HepG2 (cell line): ENCODE data around the gene RASSF4. TPM values are rescaled to one million over a fixed set of nuclear protein-coding genes. Genes with fewer than 3 reads are reported as not detected.

Experiments used
- ARID5B ChIP-seq: IDR thresholded peaks from 2 replicates; pipeline ENCODE4 v1.4.0; 2020; ENCODE audit warnings: mild to moderate bottlenecking, missing genetic modification reagents
- ATF7-NPFF ChIP-seq: sonication (generic); formaldehyde crosslinking; IDR thresholded peaks from 2 replicates; pipeline ENCODE4 v1.8.1; 2023; ENCODE audit warnings: mild to moderate bottlenecking, low read depth, missing genetic modification reagents, moderate library complexity
- FOXP1 ChIP-seq, 2 experiments: fragments of 450-650 bp in 1 of 2; IDR thresholded peaks; 2 replicates each; pipeline ENCODE4 v1.6.1; 2017 to 2018; ENCODE audit warnings: antibody characterized with exemption in 1 of 2
- HCFC1 ChIP-seq: fragments of 150-350 bp; IDR thresholded peaks from 2 replicates; pipeline ENCODE4 v1.6.1; 2014; ENCODE audit warnings: low read depth, low read length
- IRF9 ChIP-seq: sonication (generic); formaldehyde crosslinking; IDR thresholded peaks from 2 replicates; pipeline ENCODE4 v1.8.0; 2022; ENCODE audit warnings: missing genetic modification reagents, mild to moderate bottlenecking, borderline replicate concordance
- KLF13 ChIP-seq: sonication (generic); formaldehyde crosslinking; IDR thresholded peaks from 2 replicates; pipeline ENCODE4 v1.4.0; 2020; ENCODE audit warnings: mild to moderate bottlenecking, missing genetic modification reagents
- LCORL ChIP-seq, 2 experiments: fragments of 450-650 bp in 1 of 2; sonication (generic) in 1 of 2; formaldehyde crosslinking in 1 of 2; IDR thresholded peaks; 2 replicates each; pipeline versions ENCODE4 v1.5.0 to v1.6.1; 2017 to 2020; ENCODE audit warnings: antibody characterized with exemption in 1 of 2, missing genetic modification reagents in 1 of 2
- MAFF ChIP-seq: IDR thresholded peaks from 2 replicates; pipeline ENCODE4 v1.6.1; 2011; ENCODE audit warnings: low read depth, low read length, improper control_type of control experiment
- MATR3 ChIP-seq: sonication (generic); formaldehyde crosslinking; IDR thresholded peaks from 2 replicates; pipeline ENCODE4 v1.4.0; 2020; ENCODE audit warnings: missing genetic modification reagents
- NCOA2 ChIP-seq: sonication (generic); formaldehyde crosslinking; IDR thresholded peaks from 2 replicates; pipeline ENCODE4 v1.8.0; 2022; ENCODE audit warnings: inconsistent platforms
- NR2F6 ChIP-seq, 2 experiments: IDR thresholded peaks; 2 replicates each; pipeline ENCODE4 v1.6.1; 2016; ENCODE audit warnings: antibody characterized with exemption in 1 of 2, mild to moderate bottlenecking in 1 of 2
- POLR2AphosphoS5 ChIP-seq: IDR thresholded peaks from 2 replicates; pipeline ENCODE4 v1.6.1; 2012; ENCODE audit warnings: low read depth, low read length
- RARG ChIP-seq: sonication (generic); formaldehyde crosslinking; IDR thresholded peaks from 2 replicates; pipeline ENCODE4 v1.4.0; 2020; ENCODE audit warnings: low read depth, mild to moderate bottlenecking, missing genetic modification reagents
- RCOR2 ChIP-seq: IDR thresholded peaks from 2 replicates; pipeline ENCODE4 v1.6.1; 2016; ENCODE audit warnings: missing biosample characterization, missing genetic modification reagents
- SOX13 ChIP-seq, 3 experiments: fragments of 450-650 bp in 1 of 3; sonication (generic) in 1 of 3; formaldehyde crosslinking in 1 of 3; IDR thresholded peaks in 2 of 3; conservative IDR thresholded peaks in 1 of 3; 2 replicates each; pipeline versions ENCODE4 v1.5.0 to v1.6.1; 2016 to 2020; ENCODE audit warnings: antibody characterized with exemption in 1 of 3, mild to moderate bottlenecking in 1 of 3, missing compliant biosample characterization in 1 of 3, missing genetic modification reagents in 1 of 3, moderate library complexity in 1 of 3
- TBX2 ChIP-seq: sonication (generic); formaldehyde crosslinking; IDR thresholded peaks from 2 replicates; pipeline ENCODE4 v1.5.0; 2020; ENCODE audit warnings: missing genetic modification reagents, mild to moderate bottlenecking, borderline replicate concordance
- ZBTB8A ChIP-seq: sonication (generic); formaldehyde crosslinking; IDR thresholded peaks from 2 replicates; pipeline ENCODE4 v1.4.0; 2020; ENCODE audit warnings: mild to moderate bottlenecking, low read depth, missing genetic modification reagents, borderline replicate concordance
- ZNF124 ChIP-seq: sonication (generic); formaldehyde crosslinking; IDR thresholded peaks from 2 replicates; pipeline ENCODE4 v1.4.0; 2020; ENCODE audit warnings: missing genetic modification reagents
- ZNF33A ChIP-seq: sonication (generic); formaldehyde crosslinking; IDR thresholded peaks from 2 replicates; pipeline ENCODE4 v1.5.1; 2020; ENCODE audit warnings: missing genetic modification reagents, mild to moderate bottlenecking, moderate library complexity, borderline replicate concordance
- ZNF546 ChIP-seq: sonication (generic); formaldehyde crosslinking; conservative IDR thresholded peaks from 2 replicates; pipeline ENCODE4 v1.8.1; 2023; ENCODE audit warnings: mild to moderate bottlenecking, missing genetic modification reagents
- ZNF644 ChIP-seq: IDR thresholded peaks from 2 replicates; pipeline ENCODE4 v1.6.1; 2016; ENCODE audit warnings: low read depth
- ZNF761 ChIP-seq: sonication (generic); formaldehyde crosslinking; conservative IDR thresholded peaks from 2 replicates; pipeline ENCODE4 v1.4.0; 2020; ENCODE audit warnings: mild to moderate bottlenecking, missing genetic modification reagents
- polyA plus RNA-seq, 8 experiments: library from polyadenylated mRNA; depleted of rRNA in 3 of 8; stranded (reverse) in 7 of 8; unstranded in 1 of 8; fragments of >200 nt; fragmentation: Illumina TruSeq in 4 of 8; extraction: Trizol in 4 of 8; gene quantifications; 2 replicates each; pipeline versions ENCODE4 v1.2.1 to v1.2.3, GENCODE V29; 2011 to 2016; ENCODE audit warnings: low read depth in 4 of 8, missing spikeins in 1 of 8, mixed read lengths in 1 of 8; ENCODE audit not compliant: insufficient read depth in 1 of 8
- total RNA-seq, 5 experiments: library from RNA; depleted of rRNA; stranded (reverse); fragments of >200 nt; fragmentation: Illumina TruSeq; extraction: Trizol; gene quantifications; 2 replicates each; pipeline ENCODE4 v1.2.3, GENCODE V29; 2016; ENCODE audit warnings: low read depth in 1 of 5
- TF ChIP-seq, protein P1 (sequence below): sonication (generic); formaldehyde crosslinking; IDR thresholded peaks from 2 replicates; pipeline ENCODE4 v1.4.0; 2020; ENCODE audit warnings: missing genetic modification reagents; ENCODE audit errors: not compliant biosample characterization

RASSF4 gene
- total and polyA plus RNA-seq, 2 of the 13 experiments (the other 11 are each of a cell fraction or from before 2014, with no cell fraction given), result 34.0 to 51.7 TPM

DNA sequence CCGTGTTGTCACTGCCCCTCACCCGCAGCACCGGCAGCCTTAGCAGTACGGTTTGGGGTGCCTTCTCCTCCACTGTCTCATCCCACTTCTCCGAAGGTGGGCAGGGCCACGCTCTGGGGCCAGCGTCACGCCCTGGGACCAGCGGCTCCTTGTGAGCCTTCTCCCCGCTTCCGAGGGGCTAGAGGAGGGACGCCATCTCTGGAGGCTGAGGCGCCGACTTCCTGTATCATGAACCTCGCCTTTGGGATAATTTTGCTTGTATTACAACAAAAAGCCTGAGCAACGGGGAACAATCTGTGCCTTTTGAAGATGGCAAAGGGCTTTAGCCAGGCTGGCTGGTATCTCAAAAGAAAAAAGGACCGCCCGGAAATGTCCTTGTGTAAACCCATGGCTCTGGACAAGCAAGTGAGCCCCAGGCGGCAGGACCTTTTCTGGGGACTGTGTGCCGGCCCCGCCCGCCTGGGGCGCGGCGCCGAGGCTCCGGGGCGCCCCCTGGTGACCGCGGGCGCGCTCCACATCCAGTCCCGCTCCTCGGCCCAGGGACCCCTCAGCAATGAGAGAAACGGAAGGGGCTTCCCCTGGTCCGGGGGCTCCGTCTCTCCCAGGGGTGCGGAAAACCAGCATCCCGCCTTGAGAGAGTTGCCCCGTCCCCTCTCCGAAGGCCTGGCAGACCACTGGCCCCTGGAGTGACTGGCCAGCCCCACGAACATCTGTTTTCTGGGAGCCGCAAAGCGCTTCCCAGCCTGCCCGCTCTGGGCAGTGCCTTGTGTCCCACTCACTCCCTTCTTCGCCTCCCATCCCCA lies 15.2 kb downstream of the RASSF4 start (continued):
- TF ChIP-seq NR2F6 (IDR thresholded peaks at IDR 0.05), result peak; percentile 18; the same call in 1 of the 2 replicates
- TF ChIP-seq NR2F6 (CRISPR knock-in tag; IDR thresholded peaks at IDR 0.05), result no peak; the same call in 1 of the 2 replicates
- no peak for TF ChIP-seq IRF9 (CRISPR knock-in tag)
- TF ChIP-seq POLR2AphosphoS5, result peak; percentile 43; the same call in 1 of the 2 replicates
- peak; percentile 35; the same call in 1 of the 2 replicates for TF ChIP-seq NCOA2
- no peak for TF ChIP-seq LCORL (IDR thresholded peaks at IDR 0.05)
- peak; percentile 66; the same call in 1 of the 2 replicates for TF ChIP-seq LCORL (CRISPR knock-in tag; IDR thresholded peaks at IDR 0.05)
- TF ChIP-seq ARID5B (CRISPR knock-in tag), result 0 out of 2 replicates have a peak, but pooled peaks have one; percentile 31
- no peak for TF ChIP-seq MATR3 (CRISPR knock-in tag)
- TF ChIP-seq SOX13 (IDR thresholded peaks at IDR 0.05), result 0 out of 2 replicates have a peak, but pooled peaks have one; percentile 17
- TF ChIP-seq SOX13 (CRISPR knock-in tag; conservative IDR thresholded peaks at IDR 0.05 in 1 of 2, IDR thresholded peaks at IDR 0.05 in 1 of 2), result 0 out of 4 replicates have a peak, but pooled peaks of 1 of the 2 experiments have one; percentile 9
- TF ChIP-seq ATF7-NPFF (CRISPR knock-in tag), result no peak
- TF ChIP-seq ZNF644, result no peak
- TF ChIP-seq MAFF, result no peak
- peak; percentile 58 for TF ChIP-seq TBX2
- TF ChIP-seq ZNF124 (CRISPR knock-in tag), result no peak
- TF ChIP-seq, protein P1, sequence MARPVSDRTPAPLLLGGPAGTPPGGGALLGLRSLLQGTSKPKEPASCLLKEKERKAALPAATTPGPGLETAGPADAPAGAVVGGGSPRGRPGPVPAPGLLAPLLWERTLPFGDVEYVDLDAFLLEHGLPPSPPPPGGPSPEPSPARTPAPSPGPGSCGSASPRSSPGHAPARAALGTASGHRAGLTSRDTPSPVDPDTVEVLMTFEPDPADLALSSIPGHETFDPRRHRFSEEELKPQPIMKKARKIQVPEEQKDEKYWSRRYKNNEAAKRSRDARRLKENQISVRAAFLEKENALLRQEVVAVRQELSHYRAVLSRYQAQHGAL (CRISPR knock-in tag), result no peak
- no peak for TF ChIP-seq ZNF546 (CRISPR knock-in tag)
- no peak for TF ChIP-seq FOXP1 (IDR thresholded peaks at IDR 0.05)
- no peak for TF ChIP-seq FOXP1 (CRISPR knock-in tag; IDR thresholded peaks at IDR 0.05)
- TF ChIP-seq RCOR2 (CRISPR knock-in tag), result no peak
- no peak for TF ChIP-seq ZNF761 (CRISPR knock-in tag)
- TF ChIP-seq KLF13 (CRISPR knock-in tag), result no peak
- TF ChIP-seq RARG (CRISPR knock-in tag), result no peak
- no peak for TF ChIP-seq ZBTB8A (CRISPR knock-in tag)
- no peak for TF ChIP-seq ZNF33A (CRISPR knock-in tag)
- TF ChIP-seq HCFC1, result no peak
